ENCODE results near the gene BRD9.
"Not testable (repeated sequence)": the region's sequence is repeated elsewhere in the genome, so short reads cannot be mapped to it uniquely, and the experiment has no call there.

DNA sequence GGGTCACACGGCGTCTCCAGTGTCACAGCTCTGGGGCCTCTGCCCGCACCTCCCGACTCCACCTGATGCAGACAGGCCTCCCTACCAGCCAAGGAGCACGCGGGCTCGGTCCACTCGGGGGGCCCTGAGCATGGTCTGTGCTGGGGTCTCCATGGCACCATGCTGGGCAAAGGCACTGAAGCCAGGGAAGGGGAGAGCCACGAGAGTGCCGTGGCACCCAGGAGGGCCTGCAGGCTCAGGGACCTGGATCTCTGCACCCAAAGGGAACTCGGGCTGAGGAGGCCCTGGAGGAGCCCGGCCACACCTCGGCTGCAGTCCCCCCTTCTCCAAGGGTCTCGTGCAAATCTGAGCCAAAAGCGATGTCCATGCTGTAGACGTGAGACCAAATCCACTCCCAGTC is 48.2 kb downstream of the BRD9 start:
- TF ChIP-seq, protein P1, sequence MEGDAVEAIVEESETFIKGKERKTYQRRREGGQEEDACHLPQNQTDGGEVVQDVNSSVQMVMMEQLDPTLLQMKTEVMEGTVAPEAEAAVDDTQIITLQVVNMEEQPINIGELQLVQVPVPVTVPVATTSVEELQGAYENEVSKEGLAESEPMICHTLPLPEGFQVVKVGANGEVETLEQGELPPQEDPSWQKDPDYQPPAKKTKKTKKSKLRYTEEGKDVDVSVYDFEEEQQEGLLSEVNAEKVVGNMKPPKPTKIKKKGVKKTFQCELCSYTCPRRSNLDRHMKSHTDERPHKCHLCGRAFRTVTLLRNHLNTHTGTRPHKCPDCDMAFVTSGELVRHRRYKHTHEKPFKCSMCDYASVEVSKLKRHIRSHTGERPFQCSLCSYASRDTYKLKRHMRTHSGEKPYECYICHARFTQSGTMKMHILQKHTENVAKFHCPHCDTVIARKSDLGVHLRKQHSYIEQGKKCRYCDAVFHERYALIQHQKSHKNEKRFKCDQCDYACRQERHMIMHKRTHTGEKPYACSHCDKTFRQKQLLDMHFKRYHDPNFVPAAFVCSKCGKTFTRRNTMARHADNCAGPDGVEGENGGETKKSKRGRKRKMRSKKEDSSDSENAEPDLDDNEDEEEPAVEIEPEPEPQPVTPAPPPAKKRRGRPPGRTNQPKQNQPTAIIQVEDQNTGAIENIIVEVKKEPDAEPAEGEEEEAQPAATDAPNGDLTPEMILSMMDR (IDR thresholded peaks at IDR 0.05; ENCODE audit: insufficient read depth, low read depth, low read length), result not testable (repeated sequence)
- not testable (repeated sequence) for TF ChIP-seq EZH2 (IDR thresholded peaks at IDR 0.05; ENCODE audit: insufficient read depth, low read length)

Data from astrocyte (in vitro differentiated cells and primary cell).